Astrocyte (in vitro differentiated cells and primary cell): Measurements from ENCODE around the gene TRPM6. TPM values are rescaled to one million over a fixed set of nuclear protein-coding genes. Genes with fewer than 3 reads are reported as not detected.

Experiments used
- DNase-seq: peaks from one replicate; pipeline ENCODE4 v3.0.0-alpha.2; 2010; ENCODE audit warnings: low read depth
- FAIRE-seq: peaks from 2 replicates; lab custom pipeline; 2011; peaks lifted over from hg19 to GRCh38; lab: Jason Lieb, UNC
- H2AFZ ChIP-seq: 2 replicates; pipeline ENCODE4 v1.6.0; 2012; ENCODE audit warnings: low read depth, low read length, inconsistent platforms
- H3K27ac ChIP-seq: 2 replicates; pipeline ENCODE4 v1.5.1; 2011; ENCODE audit warnings: low read depth, low read length, inconsistent platforms
- H3K27me3 ChIP-seq: 2 replicates; pipeline ENCODE4 v1.6.0; 2011; ENCODE audit warnings: low read length, inconsistent platforms; ENCODE audit not compliant: insufficient read depth
- H3K36me3 ChIP-seq: 2 replicates; pipeline ENCODE4 v1.5.1; 2011; ENCODE audit warnings: low read length, inconsistent platforms; ENCODE audit not compliant: insufficient read depth
- H3K4me1 ChIP-seq: 2 replicates; pipeline ENCODE4 v1.5.1; 2011; ENCODE audit warnings: low read length, inconsistent platforms; ENCODE audit not compliant: insufficient read depth
- H3K4me2 ChIP-seq: 2 replicates; pipeline ENCODE4 v1.6.0; 2012; ENCODE audit warnings: low read length, inconsistent platforms
- H3K4me3 ChIP-seq: 2 replicates; pipeline ENCODE4 v1.5.1; 2011; ENCODE audit warnings: low read depth, mild to moderate bottlenecking, low read length, inconsistent platforms; ENCODE audit not compliant: insufficient read depth
- H3K79me2 ChIP-seq: 2 replicates; pipeline ENCODE4 v1.6.0; 2012; ENCODE audit warnings: mild to moderate bottlenecking, low read length, inconsistent platforms; ENCODE audit not compliant: insufficient read depth
- H3K9ac ChIP-seq: 2 replicates; pipeline ENCODE4 v1.6.0; 2012; ENCODE audit warnings: mild to moderate bottlenecking, low read length, inconsistent platforms
- H3K9me3 ChIP-seq: 2 replicates; pipeline ENCODE4 v1.5.1; 2012; ENCODE audit warnings: low read depth, mild to moderate bottlenecking, low read length, inconsistent platforms; ENCODE audit not compliant: insufficient read depth
- H4K20me1 ChIP-seq: 2 replicates; pipeline ENCODE4 v1.6.0; 2012; ENCODE audit warnings: low read length, inconsistent platforms; ENCODE audit not compliant: insufficient read depth
- H3K27ac Mint-ChIP-seq: one replicate; pipeline ENCODE4 v1.8.0; 2021; ENCODE audit warnings: mild to moderate bottlenecking, mixed read lengths; ENCODE audit not compliant: unreplicated experiment
- H3K27me3 Mint-ChIP-seq: one replicate; pipeline ENCODE4 v1.8.0; 2021; ENCODE audit warnings: low read depth, mixed read lengths; ENCODE audit not compliant: unreplicated experiment
- H3K36me3 Mint-ChIP-seq: one replicate; pipeline ENCODE4 v1.8.0; 2021; ENCODE audit warnings: low read depth, mixed read lengths; ENCODE audit not compliant: unreplicated experiment
- H3K4me1 Mint-ChIP-seq: one replicate; pipeline ENCODE4 v1.8.0; 2021; ENCODE audit warnings: low read depth, mixed read lengths; ENCODE audit not compliant: unreplicated experiment
- H3K4me3 Mint-ChIP-seq: one replicate; pipeline ENCODE4 v1.8.0; 2021; ENCODE audit warnings: mild to moderate bottlenecking, moderate library complexity, mixed read lengths; ENCODE audit not compliant: unreplicated experiment
- H3K9me3 Mint-ChIP-seq: one replicate; pipeline ENCODE4 v1.8.0; 2021; ENCODE audit warnings: mild to moderate bottlenecking, mixed read lengths; ENCODE audit not compliant: unreplicated experiment
- CTCF ChIP-seq: IDR thresholded peaks from 2 replicates; pipeline ENCODE4 v1.5.1; 2011; ENCODE audit warnings: low read depth, mild to moderate bottlenecking, inconsistent platforms, low read length, moderate library complexity; ENCODE audit not compliant: insufficient read depth
- EZH2 ChIP-seq: IDR thresholded peaks from 2 replicates; pipeline ENCODE4 v1.6.1; 2012; ENCODE audit warnings: mild to moderate bottlenecking, low read length, inconsistent platforms; ENCODE audit not compliant: insufficient read depth
- total RNA-seq: library from RNA; stranded (reverse); gene quantifications from 2 replicates; pipeline ENCODE4 v1.2.1, GENCODE V29; 2021

Gene TRPM6
- total RNA-seq, 1 donor from 2014 or later = 0.27 TPM

DNA sequence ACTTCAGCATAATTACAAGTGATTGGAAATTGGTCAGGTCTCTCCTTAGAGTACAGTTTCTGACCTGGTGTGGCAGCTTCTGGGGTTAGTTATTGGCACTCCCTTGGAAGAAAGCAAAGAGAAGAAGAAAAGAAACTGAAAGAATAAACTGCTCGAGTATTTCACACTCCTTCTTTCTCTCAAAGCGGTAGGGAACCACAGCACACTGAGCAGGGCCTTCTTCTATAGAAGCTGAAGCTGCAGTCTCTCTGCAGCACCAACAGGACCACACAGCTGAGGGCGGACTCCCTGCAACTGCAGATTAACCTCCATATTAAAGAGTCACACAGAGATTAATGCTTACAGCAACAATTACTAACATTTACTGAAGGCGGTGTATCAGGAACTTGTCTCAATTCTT lies 152.0 kb downstream of the TRPM6 start:
- Histone ChIP-seq H2AFZ (no peak overlapping the region), H3K79me2 (no peaks in the 10 kb centered on the region), H3K9ac (no peak overlapping the region), H3K9me3 (no peaks in the 10 kb centered on the region), H4K20me1 (no peaks in the 10 kb centered on the region), H3K4me1 (no peaks in the 10 kb centered on the region), H3K4me2 (no peak overlapping the region), H3K27ac (no peak overlapping the region), H3K27me3 (no peaks in the 10 kb centered on the region), H3K4me3 (no peak overlapping the region), H3K36me3 (no peaks in the 10 kb centered on the region)
- H3K4me1 Mint-ChIP-seq = no peaks in the 10 kb centered on the region
- H3K9me3 Mint-ChIP-seq = no peaks in the 10 kb centered on the region
- no peaks in the 10 kb centered on the region for H3K36me3 Mint-ChIP-seq
- no peak for TF ChIP-seq CTCF
- no peak for TF ChIP-seq EZH2
- FAIRE-seq (no peak), DNase-seq (no peak)
- no peaks in the 10 kb centered on the region for H3K27me3 Mint-ChIP-seq
- no peak overlapping the region for H3K27ac Mint-ChIP-seq
- H3K4me3 Mint-ChIP-seq = no peak overlapping the region

GRCh38 chr9:74729136-74729695 lies 158.5 kb downstream of the TRPM6 start:
- Histone ChIP-seq H3K36me3 (no peaks in the 10 kb centered on the region), H3K4me1 (peaks cover 3% of the 10 kb centered on the region), H3K9me3 (no peaks in the 10 kb centered on the region), H3K27me3 (no peaks in the 10 kb centered on the region), H3K79me2 (no peaks in the 10 kb centered on the region), H3K9ac (no peak overlapping the region), H3K4me2 (peak overlapping the region; percentile 79), H2AFZ (peak overlapping the region; percentile 32), H4K20me1 (no peaks in the 10 kb centered on the region), H3K4me3 (peak overlapping the region; percentile 38), H3K27ac (no peak overlapping the region)
- no peak for FAIRE-seq
- peak; percentile 18 for DNase-seq
- Mint-ChIP-seq H3K4me3 (no peak overlapping the region), H3K27ac (no peak overlapping the region), H3K4me1 (peaks cover 2% of the 10 kb centered on the region), H3K9me3 (no peaks in the 10 kb centered on the region), H3K27me3 (no peaks in the 10 kb centered on the region), H3K36me3 (no peaks in the 10 kb centered on the region)
- TF ChIP-seq EZH2 = no peak
- TF ChIP-seq CTCF = no peak

GRCh38 chr9:74728176-74728575 lies 159.5 kb downstream of the TRPM6 start:
- Mint-ChIP-seq H3K4me1 (peaks cover 2% of the 10 kb centered on the region), H3K4me3 (no peak overlapping the region), H3K9me3 (no peaks in the 10 kb centered on the region), H3K27me3 (no peaks in the 10 kb centered on the region), H3K36me3 (no peaks in the 10 kb centered on the region), H3K27ac (no peak overlapping the region)
- no peak for FAIRE-seq
- Histone ChIP-seq H3K4me1 (peaks cover 3% of the 10 kb centered on the region), H4K20me1 (no peaks in the 10 kb centered on the region), H3K36me3 (no peaks in the 10 kb centered on the region), H3K4me3 (no peak overlapping the region), H3K9ac (no peak overlapping the region), H3K4me2 (no peak overlapping the region), H3K9me3 (no peaks in the 10 kb centered on the region), H3K79me2 (no peaks in the 10 kb centered on the region), H3K27me3 (no peaks in the 10 kb centered on the region), H3K27ac (no peak overlapping the region), H2AFZ (no peak overlapping the region)
- TF ChIP-seq CTCF (no peak), EZH2 (no peak)
- DNase-seq = no peak
